ENCODE results near the gene ERC2.

DNA sequence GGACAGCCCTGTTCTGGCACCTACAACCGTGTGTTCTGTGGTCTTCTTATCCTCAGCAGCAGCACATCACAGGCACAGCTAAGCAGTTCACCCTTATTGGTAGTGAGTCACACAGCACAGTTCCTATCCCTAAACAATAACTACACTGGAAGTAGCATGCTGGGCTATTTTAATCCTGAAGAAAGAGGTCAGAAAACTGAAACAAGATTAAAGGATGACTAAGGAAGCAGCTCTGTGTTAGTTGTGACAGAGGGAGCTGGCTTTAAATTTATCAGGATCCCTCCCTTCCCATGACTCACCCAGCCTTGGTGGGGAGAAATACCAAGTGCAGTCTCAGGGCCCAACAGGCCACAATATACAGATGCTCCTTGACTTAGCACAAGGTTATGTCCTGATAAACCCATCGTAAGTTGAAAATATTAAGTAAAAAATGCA lies 144.3 kb downstream of the ERC2 start:
- no peak for TF ChIP-seq POLR2A (IDR thresholded peaks at IDR 0.05; ENCODE audit: low read depth, low read length)
- no peak for TF ChIP-seq POLR2AphosphoS5 (IDR thresholded peaks at IDR 0.05; ENCODE audit: low read depth, low read length)

Data from GM12892 (cell line).